A549 (cell line): Measurements from ENCODE around the gene CDKN2A.

Experiments used
- CBX2 ChIP-seq: fragments of 200-600 bp; sonication (generic); IDR thresholded peaks from 2 replicates; pipeline ENCODE4 v1.6.1; 2016; ENCODE audit warnings: low read depth, mild to moderate bottlenecking, borderline replicate concordance
- CTCF ChIP-seq: fragments of >200 bp; sonication (Bioruptor Twin); formaldehyde crosslinking; IDR thresholded peaks from 3 replicates; pipeline ENCODE4 v1.5.1; 2016
- EP300 ChIP-seq, 2 experiments: fragments of >200 bp; sonication (Bioruptor Twin); formaldehyde crosslinking; IDR thresholded peaks; 2 replicates in 1 of 2; 3 replicates in 1 of 2; pipeline ENCODE4 v1.6.1; 2016 to 2017
- GATA3 ChIP-seq: IDR thresholded peaks from 2 replicates; pipeline ENCODE4 v1.6.1; 2012; ENCODE audit warnings: borderline replicate concordance
- HDAC2 ChIP-seq: fragments of 200-600 bp; sonication (generic); IDR thresholded peaks from 2 replicates; pipeline ENCODE4 v1.6.1; 2016
- JUN ChIP-seq, 2 experiments: fragments of >200 bp; sonication (Bioruptor Twin); formaldehyde crosslinking; IDR thresholded peaks; 2 replicates in 1 of 2; 3 replicates in 1 of 2; pipeline ENCODE4 v1.6.1; 2016 to 2017
- MAX ChIP-seq: IDR thresholded peaks from 2 replicates; pipeline ENCODE4 v1.6.1; 2012
- MAZ ChIP-seq: fragments of 150-350 bp; IDR thresholded peaks from 2 replicates; pipeline ENCODE4 v1.6.1; 2014; ENCODE audit warnings: antibody characterized with exemption, low read depth, low read length, borderline replicate concordance
- POLR2A ChIP-seq: IDR thresholded peaks from 2 replicates; pipeline ENCODE4 v1.6.1; 2012; ENCODE audit warnings: mild to moderate bottlenecking, low read length
- POLR2AphosphoS2 ChIP-seq: conservative IDR thresholded peaks from 2 replicates; pipeline ENCODE4 v1.6.1; 2012; ENCODE audit warnings: low read length, improper control_type of control experiment, inconsistent platforms
- RAD21 ChIP-seq, 2 experiments: fragments of >200 bp in 1 of 2; sonication (Bioruptor Twin) in 1 of 2; formaldehyde crosslinking in 1 of 2; IDR thresholded peaks in 1 of 2; conservative IDR thresholded peaks in 1 of 2; 2 replicates in 1 of 2; 3 replicates in 1 of 2; pipeline ENCODE4 v1.6.1; 2012 to 2018; ENCODE audit warnings: inconsistent platforms in 1 of 2
- REST ChIP-seq: fragments of 200-600 bp; sonication (generic); IDR thresholded peaks from 2 replicates; pipeline ENCODE4 v1.6.1; 2016; ENCODE audit warnings: antibody characterized with exemption, mild to moderate bottlenecking, moderate library complexity
- SREBF2 ChIP-seq: fragments of 450-650 bp; IDR thresholded peaks from 2 replicates; pipeline ENCODE4 v1.6.1; 2014; ENCODE audit warnings: mild to moderate bottlenecking, moderate library complexity
- ZNF302 ChIP-seq: fragments of 250-450 bp; sonication (Bioruptor Pico); IDR thresholded peaks from 2 replicates; pipeline ENCODE4 v1.9.0; 2021; ENCODE audit warnings: inconsistent platforms, mild to moderate bottlenecking, moderate library complexity

GRCh38 chr9:21933865-21934264 lies 60.3 kb downstream of the CDKN2A start:
- no peak for TF ChIP-seq POLR2A
- TF ChIP-seq CTCF = no peak
- TF ChIP-seq ZNF302 (CRISPR knock-in tag) = no peak
- no peak for TF ChIP-seq EP300 (IDR thresholded peaks at IDR 0.05)
- no peak for TF ChIP-seq JUN (IDR thresholded peaks at IDR 0.05)
- no peak for TF ChIP-seq GATA3
- TF ChIP-seq REST = no peak
- TF ChIP-seq MAX = no peak
- TF ChIP-seq MAZ = no peak
- TF ChIP-seq RAD21 (conservative IDR thresholded peaks at IDR 0.05 in 1 of 2, IDR thresholded peaks at IDR 0.05 in 1 of 2) = no peak
- TF ChIP-seq POLR2AphosphoS2 = no peak
- no peak for TF ChIP-seq SREBF2
- TF ChIP-seq CBX2 = no peak
- TF ChIP-seq HDAC2 = no peak
